Nephron progenitor cell (in vitro differentiated cells): ENCODE results near the gene ZNF184.

Experiments used
- DNase-seq: peaks from one replicate; pipeline ENCODE4 v3.0.0; 2021
- H3K27ac Mint-ChIP-seq: 2 replicates; pipeline ENCODE4 v1.8.0; 2021; ENCODE audit warnings: mild to moderate bottlenecking, moderate library complexity, mixed read lengths
- H3K27me3 Mint-ChIP-seq: 2 replicates; pipeline ENCODE4 v1.8.0; 2021; ENCODE audit warnings: mild to moderate bottlenecking, low read depth, mixed read lengths; ENCODE audit not compliant: poor library complexity
- H3K36me3 Mint-ChIP-seq: 2 replicates; pipeline ENCODE4 v1.8.0; 2021; ENCODE audit warnings: low read depth, mixed read lengths
- H3K4me1 Mint-ChIP-seq: 2 replicates; pipeline ENCODE4 v1.8.0; 2021; ENCODE audit warnings: mixed read lengths
- H3K4me3 Mint-ChIP-seq: 2 replicates; pipeline ENCODE4 v1.8.0; 2021; ENCODE audit warnings: mild to moderate bottlenecking, moderate library complexity, mixed read lengths
- H3K9me3 Mint-ChIP-seq: 2 replicates; pipeline ENCODE4 v1.8.0; 2021; ENCODE audit warnings: mild to moderate bottlenecking, moderate library complexity, mixed read lengths
- CTCF ChIP-seq: fragments of 200-600 bp; sonication (generic); IDR thresholded peaks from 2 replicates; pipeline ENCODE4 v1.5.0; 2021; ENCODE audit warnings: antibody characterized with exemption

Gene ZNF184

GRCh38 chr6:27512525-27512924 is 39.6 kb upstream of the ZNF184 start:
- H3K27ac Mint-ChIP-seq, result no peak overlapping the region
- TF ChIP-seq CTCF, result no peak
- no peaks in the 10 kb centered on the region for H3K9me3 Mint-ChIP-seq
- peaks cover 33% of the 10 kb centered on the region for H3K27me3 Mint-ChIP-seq
- no peak for DNase-seq
- H3K4me3 Mint-ChIP-seq, result no peak overlapping the region
- H3K4me1 Mint-ChIP-seq, result peaks cover 9% of the 10 kb centered on the region
- H3K36me3 Mint-ChIP-seq, result no peaks in the 10 kb centered on the region

GRCh38 chr6:27507041-27507956 is 34.4 kb upstream of the ZNF184 start:
- Mint-ChIP-seq H3K9me3 (no peaks in the 10 kb centered on the region), H3K36me3 (no peaks in the 10 kb centered on the region), H3K27me3 (peaks cover 32% of the 10 kb centered on the region), H3K27ac (no peak overlapping the region), H3K4me1 (peaks cover 10% of the 10 kb centered on the region), H3K4me3 (no peak overlapping the region)
- DNase-seq, result no peak
- TF ChIP-seq CTCF, result no peak

- H3K36me3 Mint-ChIP-seq, result no peaks in the 10 kb centered on the region
- no peak for TF ChIP-seq CTCF
- peak; percentile 51 for DNase-seq
- no peak overlapping the region for H3K4me3 Mint-ChIP-seq
- no peaks in the 10 kb centered on the region for H3K9me3 Mint-ChIP-seq
- H3K27ac Mint-ChIP-seq, result no peak overlapping the region
- peaks cover 12% of the 10 kb centered on the region for H3K4me1 Mint-ChIP-seq
- peaks cover 39% of the 10 kb centered on the region for H3K27me3 Mint-ChIP-seq
Observed at GRCh38 chr6:27505209-27506027, 32.5 kb upstream of the ZNF184 start.

GRCh38 chr6:27503436-27504030 is 30.6 kb upstream of the ZNF184 start:
- H3K4me1 Mint-ChIP-seq, result peaks cover 12% of the 10 kb centered on the region
- peak; percentile 85 for DNase-seq
- H3K4me3 Mint-ChIP-seq, result peak overlapping the region; percentile 94
- no peaks in the 10 kb centered on the region for H3K9me3 Mint-ChIP-seq
- H3K36me3 Mint-ChIP-seq, result no peaks in the 10 kb centered on the region
- no peak for TF ChIP-seq CTCF
- peak overlapping the region; percentile 9 for H3K27ac Mint-ChIP-seq
- H3K27me3 Mint-ChIP-seq, result peaks cover 50% of the 10 kb centered on the region

GRCh38 chr6:27502508-27503435 is 29.9 kb upstream of the ZNF184 start:
- DNase-seq, result peak; percentile 71
- Mint-ChIP-seq H3K27me3 (peaks cover 54% of the 10 kb centered on the region), H3K4me1 (peaks cover 12% of the 10 kb centered on the region), H3K36me3 (no peaks in the 10 kb centered on the region), H3K9me3 (no peaks in the 10 kb centered on the region), H3K27ac (peak overlapping the region; percentile 9), H3K4me3 (peak overlapping the region; percentile 94)
- TF ChIP-seq CTCF, result no peak
